Putamen (tissue), 1 donor: Measurements from ENCODE around the gene WDR46.

Source experiments
- DNase-seq: peaks from one replicate; pipeline ENCODE4 v3.0.0-alpha.2; 2016; ENCODE audit warnings: low spot score

Gene WDR46

DNA sequence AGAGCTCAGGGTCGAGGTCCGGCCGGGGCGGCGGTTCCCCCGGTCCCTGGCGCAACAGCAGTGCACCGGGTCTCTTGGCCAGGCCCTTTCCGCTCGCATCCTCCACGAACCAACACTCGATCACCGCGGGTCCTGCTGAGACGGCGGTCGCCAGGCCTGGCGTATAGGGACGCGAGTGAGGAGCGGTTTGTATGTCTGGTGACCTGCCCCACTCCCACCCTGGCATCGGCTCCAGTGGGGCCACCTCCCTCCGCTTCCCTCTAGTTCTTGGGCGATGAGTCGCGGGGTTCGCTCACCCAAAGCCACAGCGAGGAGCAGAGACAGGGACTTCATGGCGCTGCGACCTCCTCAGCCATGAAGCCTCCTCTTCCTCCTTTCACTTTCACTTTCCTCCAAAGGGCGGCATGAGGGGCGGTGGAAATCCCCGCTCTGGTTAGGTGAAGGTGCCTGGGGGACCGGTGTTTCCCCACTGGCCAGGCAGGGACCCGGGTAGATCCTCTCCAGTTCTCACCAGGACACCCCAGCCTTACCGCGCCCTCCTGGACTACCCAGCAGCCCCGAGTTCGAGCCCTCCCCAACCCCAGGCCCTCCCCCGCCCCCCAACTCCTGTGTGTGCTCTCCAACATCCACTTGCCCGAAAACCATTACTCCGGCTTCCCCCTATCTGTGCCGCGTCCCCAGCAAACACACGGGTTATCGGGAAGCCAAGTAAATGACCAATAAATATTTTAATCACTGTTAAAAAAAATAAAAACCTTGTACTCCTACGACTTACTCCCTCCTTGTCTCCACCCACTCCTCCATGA lies 24.9 kb upstream of the WDR46 start, which contains the start of gene TAPBP:
Gene TAPBP, minus strand, starts transcription at position 370 of the 806 bp plus-strand sequence. Its CDS starts 37 bp downstream, at position 333.
- no peak for DNase-seq

DNA sequence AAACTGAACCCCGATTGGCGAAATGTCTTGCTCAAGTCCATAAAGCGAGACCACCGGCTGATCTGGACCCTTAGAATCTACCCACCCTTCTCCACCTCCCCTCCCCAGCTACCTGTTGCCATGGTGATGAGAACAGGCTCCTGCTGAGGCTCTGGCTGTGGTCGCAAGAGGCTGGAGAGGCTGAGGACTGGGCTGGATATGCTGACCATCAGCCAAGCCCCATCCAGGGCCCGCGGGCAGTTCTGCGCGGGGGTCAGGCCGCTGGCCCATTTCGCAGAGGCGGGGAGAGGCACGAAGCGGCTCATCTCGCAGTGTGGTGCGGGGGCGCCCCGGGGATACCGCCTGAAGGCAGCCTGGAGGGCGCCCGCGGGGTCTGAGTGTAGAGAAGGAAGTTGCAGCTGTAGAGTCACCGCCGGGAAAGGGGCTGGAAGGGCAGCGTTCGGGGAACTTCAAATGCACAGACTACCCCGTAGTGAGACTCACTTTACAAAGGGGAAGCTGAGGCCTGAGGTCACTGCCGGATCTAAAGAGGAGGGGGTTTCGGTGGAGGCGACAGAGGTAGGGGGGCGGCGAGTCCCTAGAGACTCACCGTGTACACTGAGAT lies 24.2 kb upstream of the WDR46 start:
- no peak for DNase-seq

DNA sequence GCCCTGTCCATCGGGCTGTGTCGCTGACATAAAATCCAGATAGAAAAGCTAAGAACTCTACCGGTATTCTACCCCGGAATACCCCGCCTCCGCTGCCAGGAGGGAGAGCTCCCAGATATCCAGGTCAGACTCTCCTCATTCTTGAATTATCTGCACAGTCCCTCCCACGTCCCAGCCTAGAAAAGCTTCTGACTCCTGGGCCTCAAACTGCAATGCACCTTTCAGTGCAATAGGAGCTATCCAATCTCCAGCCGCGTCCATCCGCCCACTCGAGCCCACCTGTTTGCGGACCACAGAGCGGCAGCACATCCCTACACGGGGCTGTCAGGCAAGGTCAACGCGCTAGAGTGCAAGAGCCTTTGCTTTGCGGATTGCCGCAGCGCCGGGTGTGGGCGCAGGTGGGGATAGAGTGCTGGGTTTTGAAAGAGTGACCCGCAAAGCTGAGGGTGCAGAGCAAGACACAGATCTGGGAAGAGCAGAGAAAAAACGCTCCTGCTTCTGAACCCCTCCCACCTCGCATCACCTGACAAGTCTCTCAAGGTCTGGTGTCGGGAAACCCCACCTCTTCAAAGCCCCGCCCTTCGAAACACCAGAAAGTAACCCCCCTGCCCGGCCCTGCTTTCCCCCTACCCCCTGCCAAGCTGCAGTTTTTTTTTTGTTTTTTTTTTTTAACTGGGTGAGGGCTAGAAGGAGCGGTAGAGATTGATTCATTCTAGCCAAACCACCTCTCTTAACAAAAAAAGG lies 23.5 kb upstream of the WDR46 start:
- DNase-seq = peak; percentile 79

DNA sequence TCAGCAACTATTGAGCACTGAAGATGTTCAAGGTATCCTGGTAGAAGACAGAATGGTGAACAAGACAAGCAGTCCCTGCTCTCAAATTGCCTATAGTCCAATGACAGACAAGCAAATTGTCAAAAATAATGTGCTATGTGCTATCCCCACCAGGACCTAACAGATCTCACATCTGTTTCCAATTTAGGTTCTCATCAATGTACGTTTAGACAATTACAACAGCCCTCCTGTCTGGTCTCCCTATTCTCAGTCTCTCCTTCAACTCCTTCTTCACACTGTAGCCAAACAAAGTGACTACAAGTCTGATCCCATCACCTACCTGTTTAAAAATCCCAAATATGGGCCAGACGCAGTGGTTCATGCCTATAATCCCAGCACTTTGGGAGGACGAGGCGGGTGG lies 17.3 kb upstream of the WDR46 start:
- no peak for DNase-seq

DNA sequence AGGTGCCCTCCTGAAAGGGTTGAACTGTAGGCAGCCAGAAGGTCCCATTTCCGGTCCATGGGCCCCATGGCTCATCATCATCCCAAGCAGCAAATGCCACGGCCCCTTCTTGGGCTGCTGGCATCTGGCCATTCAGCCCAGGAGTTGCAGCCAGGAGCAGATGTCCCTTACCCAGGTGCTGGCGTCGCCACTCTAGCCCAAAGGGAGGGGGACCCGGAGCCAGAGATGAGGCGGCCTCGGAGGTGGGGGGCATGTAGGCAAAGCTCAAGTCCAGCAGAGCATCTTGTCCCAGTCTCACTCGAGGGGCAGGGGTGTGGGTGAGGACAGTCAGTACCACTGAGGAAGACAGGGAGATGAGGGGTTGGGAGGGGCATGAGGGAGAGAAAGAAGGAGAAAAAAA lies 16.0 kb upstream of the WDR46 start:
- no peak for DNase-seq

DNA sequence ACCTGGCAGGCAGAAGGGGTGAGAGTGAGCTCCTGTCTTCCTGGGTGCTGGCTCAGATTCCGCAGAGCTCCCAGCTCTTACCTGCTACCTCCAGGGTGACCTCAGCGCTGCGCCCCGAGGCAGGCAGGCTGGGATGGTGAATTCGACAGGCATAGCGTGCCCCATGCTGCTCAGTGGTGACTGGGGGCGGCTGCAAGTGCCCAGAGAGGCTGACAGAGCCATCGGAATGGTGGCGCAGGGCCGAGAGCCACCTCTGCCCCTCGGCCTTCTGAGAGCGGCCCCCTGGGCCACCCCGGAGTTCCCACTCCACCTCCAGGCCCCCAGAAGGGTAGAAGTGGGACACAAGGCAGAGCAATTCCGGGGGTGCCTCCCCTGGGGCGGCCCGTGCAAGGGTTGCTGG lies 15.2 kb upstream of the WDR46 start:
- DNase-seq = no peak

DNA sequence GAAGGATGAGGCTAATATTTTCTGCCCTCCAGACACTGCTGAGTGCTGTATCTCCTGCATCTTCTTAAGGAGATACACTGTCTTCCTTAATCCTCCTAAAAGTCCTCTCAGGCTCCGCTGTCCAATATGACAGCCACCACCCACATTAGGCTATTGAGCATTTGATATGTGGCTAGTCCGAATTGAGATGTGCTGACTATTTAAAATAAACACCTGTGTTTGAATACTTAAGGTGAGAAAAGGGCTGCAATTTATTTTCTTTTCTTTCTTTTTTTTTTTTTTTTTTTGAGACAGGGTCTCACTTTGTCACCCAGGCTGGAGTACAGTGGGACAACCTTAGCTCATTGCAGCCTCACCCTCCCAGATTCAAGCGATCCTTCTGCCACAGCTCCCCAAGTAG lies 12.8 kb upstream of the WDR46 start:
- DNase-seq = no peak

DNA sequence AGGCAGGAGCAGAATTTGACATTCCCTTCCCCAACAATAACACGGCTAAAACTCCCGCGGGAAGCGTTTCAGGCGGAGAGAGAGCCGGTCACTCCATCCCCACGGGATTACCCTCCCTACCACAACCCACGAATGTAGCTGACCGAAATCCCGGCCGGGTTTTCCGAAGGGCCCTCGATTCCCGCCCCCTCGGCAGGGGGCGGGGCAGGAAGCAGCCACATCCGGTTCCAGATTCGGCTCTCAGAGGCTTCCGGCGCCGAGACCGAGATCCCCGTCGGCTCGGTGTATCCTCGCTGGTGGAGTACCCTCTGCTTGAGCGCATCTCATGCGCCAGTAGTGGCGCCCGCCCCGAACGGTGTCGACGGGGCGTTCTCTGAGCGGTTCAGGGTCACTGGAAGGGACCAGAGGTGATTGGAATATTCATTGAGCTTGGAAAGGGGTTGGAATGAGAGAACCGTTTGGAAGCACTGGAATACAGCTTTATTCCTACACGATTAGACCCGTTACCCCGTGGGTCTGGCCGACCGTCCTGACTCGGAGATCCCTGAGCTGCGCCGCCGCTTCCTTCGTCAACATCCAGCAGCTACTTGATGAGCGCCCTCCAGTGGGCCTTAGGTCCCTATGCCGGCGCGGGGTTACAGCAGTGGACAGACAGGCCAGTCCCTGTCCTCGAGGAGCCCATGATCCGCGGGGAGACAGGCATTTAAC lies 10.4 kb upstream of the WDR46 start:
- DNase-seq = peak; percentile 93

DNA sequence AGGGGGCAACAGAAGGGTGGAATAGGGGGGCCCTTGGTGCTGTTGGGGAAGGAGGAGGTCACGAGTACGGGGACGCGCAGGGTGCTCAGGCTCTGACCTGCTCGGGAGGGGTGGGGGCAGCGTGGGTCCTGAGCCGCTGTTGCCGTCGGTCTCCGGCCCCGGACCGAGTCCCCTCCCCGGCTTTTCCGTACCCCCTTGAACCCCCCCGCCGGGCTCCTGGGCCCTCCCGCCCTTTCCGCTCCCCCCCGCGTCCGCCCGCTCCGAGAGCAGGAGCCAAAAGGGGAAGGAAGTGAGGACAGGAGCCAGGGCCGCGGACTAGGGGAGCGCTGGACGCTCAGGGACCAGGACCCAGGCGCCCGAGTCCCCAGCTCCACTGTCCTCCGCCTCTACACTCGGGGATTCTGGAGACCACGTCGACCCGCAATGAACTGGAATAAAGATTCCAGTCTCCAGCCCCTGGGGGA lies 9.8 kb upstream of the WDR46 start, which contains the start of gene RGL2:
Gene RGL2, minus strand, starts transcription at position 170 of the 464 bp plus-strand sequence. CDS start 332 bp downstream, outside the sequence.
- DNase-seq = peak; percentile 83

DNA sequence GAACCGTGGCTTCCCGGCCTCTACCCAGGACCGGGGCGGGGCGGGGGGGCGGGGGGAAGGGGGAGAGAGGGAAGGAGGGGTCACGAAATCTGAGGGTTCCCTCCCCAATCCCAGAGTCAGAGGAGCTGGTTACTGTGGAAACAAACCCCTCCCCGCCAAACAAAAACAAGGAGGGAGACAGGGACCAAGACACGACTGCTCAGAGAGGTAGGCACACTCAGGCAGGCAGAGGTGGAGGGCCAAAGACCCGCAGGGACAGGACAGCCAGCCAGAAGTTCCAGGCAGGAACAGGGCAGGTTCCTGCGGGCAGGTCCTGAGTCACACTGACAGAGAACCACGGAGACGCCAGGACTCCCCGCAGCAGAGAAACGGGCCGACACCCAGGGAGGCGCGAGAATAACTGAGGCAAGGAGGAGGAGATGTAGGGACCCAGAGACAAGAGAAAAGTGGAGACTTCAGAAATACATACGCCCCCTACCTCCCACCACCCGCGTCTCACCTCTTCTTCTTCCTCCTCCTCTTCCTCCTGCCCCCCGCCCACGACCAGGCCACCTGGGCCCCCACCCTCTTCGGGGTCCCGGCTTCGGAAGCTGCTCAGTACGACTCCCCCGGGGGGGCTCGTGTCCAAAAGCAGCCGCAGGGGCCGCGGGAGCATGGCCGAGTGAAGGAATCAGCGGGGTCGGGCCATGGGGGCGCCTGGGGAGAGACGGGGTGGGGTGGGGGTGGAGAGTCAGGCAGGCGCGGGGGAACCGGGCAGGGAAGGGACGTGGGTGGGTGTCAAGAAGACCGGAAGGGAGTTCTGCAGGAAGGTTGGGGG lies 9.1 kb upstream of the WDR46 start:
- no peak for DNase-seq

DNA sequence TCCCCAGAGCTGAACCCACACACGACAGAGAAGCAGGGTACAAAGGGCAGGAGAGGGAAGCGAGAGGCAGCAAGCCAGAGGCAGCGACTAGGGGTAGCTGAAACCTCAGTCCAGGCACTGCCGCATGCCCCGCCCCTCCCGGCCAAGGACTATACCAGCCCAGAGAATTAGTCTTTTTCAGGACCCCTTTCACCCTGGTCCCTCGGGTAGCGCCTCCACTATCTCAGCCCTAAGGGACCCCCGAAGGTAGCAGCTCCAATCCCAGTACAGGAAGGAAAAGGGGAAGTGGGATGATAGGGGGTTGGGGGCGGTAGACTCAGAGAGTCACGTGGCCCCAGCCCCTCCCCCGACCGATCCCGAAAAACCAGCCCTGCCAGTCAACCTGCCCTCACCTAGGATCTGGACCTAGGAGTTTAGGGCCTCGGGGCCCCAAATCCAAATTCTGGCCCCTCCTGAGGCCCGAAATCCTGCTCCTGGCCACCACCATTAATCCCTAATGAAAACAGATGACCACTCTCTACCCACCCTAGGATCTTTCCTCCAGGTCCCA lies 8.4 kb upstream of the WDR46 start:
- no peak for DNase-seq

DNA sequence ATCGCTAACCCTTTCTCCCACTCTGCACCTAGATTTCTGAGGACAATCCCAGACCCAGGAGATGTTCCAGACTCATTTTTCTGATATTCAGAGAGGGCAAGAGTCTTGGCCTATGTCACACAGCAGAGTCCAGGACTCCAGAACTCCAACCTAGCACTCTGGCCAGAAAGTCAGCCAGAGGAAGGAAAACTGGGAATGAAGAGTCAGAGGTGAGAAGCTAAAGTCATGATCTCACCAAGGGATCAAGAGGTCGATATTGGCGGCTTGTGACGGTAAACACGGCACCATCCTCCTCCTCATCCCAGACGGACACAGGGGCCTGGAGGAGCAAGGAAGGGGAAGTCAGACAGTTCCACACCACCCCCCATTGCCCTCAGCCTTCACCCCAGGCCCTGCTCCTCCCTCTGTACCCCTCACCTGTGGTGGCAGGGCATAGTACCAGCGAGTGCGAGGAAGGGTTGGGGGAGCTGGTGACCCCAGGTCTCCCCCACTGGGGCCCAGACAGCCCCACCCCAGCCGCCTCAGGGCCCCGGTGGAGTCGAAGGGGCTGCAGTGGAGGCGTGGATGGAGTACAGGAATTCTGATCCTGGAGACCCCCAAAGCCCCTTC lies 7.9 kb upstream of the WDR46 start:
- no peak for DNase-seq

DNA sequence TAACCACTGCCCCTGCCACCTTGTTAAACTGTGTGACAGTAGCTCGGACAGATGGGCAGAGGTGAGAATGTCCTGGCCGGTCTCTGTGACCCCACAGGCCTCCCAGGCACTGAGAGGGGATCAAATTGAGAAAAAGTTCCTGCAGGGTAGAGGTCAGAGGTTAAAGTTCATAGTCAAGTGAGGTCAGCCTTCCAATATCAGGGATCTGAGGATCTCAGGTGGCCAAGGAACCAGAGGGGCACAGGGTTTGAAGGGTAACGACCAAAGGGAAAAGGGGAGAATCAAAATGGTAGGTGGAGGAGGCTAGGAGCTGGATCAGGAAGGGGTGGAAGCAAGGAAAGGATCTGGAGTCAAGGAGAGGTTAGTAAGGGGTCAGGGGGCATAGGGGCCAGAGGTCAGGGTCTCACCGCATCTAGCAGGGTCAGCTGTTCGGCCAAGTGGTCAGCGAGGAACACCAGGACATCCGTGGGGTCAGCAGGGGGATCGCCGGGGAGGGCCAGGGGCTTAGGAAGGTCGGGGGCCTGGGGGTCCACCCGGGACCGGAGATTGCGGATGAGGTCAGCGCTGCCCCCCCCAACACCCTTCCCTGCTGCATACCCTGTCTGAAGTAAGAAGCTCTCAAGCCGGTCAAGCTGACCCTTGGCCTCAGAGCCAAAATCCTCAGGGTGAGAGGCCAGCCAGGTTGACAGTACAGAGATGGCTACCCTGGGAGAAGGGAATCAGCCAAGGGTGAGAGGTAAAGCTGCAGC lies 6.8 kb upstream of the WDR46 start:
- no peak for DNase-seq

DNA sequence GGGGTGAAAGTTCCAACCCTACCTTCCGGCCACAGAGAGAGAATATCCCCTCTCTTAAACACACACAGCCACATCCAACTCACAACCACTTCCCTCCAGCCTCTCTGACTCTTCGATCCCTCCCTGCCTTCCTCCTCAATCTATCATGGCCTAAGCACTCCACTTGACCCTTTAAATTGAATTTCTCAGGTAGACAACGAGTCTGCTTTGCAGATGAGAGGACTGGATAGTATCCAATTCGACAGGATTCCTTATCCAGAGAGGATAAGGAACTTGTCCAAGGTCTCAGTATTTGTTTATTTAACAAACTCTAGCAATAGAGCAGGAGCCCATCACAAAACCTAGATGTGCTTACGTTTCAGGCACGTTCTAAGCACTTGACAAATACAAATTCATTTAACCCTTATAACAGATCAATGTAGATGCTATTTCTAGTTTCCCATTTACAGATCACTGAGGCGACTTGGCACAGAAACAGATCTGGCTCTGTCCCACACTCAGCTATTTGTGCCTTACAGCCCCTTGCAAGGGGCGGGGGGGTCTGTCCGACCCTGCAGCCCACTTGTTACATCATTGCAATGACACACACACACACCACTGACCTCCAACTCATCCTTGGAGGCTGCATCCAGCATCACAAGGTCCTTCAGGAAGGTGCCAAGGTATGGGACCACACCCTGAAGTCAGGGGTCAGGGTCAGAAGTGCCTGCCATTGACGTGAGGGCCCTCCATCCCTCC lies 5.2 kb upstream of the WDR46 start:
- no peak for DNase-seq

DNA sequence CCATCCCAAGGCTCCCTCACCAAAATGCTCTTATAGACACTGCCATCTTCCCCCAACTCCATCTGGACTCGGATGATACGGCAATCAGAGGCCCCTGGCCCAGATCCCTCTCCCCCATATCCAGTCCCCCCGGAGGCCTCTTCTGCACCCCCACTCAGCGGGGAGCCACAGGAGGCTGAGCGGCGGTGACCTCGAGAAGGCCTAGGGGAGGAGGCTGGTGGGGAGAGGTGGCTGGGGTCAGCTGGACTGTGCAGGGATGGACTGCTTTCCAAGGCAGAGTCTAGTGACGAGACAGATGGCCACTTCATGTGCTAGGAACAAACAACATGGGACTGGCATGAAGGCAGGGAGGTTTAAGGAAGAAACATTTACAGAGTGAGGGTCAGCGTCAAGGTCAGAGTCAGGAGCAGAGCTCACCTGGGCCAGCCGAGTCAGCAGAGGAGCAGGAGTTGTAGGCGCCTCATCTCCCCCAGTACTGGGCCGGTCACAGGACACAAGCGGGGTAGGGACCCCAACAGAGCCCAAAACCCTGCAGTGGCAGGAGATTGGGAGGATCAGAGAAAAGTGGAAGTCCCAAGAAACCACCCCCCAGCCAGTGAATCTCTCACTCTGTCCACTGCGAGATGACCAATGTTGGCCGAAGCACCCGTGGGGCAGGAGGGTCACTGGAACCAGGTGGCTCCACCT lies 4.1 kb upstream of the WDR46 start:
- no peak for DNase-seq

DNA sequence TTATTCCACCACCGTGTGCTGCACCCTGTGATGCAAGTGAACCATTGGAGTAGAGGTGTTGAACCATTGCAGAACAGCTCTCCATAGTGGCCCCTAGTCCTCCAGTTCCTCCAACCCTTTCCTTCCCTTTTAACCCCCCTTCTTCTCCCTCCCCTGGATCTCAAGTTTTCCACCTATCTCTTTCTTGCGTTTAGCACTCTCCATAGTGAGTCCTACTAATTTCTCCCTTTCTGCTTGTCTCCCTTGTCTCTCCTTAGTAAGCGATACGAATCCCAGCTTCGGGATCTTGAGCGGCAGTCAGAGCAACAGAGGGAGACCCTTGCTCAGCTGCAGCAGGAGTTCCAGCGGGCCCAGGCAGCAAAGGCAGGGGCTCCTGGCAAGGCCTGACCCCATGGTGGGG lies 1.4 kb upstream of the WDR46 start:
- DNase-seq = no peak

DNA sequence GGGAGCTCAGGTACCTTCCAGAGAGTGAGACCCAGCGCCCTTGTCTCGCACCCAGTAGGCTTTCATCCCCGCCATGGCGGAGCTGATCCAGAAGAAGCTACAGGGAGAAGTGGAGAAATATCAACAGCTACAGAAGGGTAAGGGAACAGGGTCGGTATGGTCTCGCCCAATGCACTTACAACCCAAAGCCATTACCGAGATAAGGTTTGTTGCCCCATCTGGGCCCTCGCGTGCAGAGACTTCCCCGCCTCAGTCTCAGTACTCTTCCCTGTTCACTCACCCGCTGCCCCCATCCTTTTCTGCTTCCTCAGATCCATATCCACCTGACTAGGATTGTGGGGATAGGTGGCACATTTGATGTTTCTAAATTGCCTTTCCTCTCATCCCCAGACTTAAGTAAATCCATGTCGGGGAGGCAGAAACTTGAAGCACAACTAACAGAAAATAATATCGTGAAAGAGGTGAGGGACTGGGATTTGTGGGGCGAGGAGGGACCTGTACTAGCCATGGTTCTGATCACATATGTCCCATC lies 811 bp upstream of the WDR46 start:
- DNase-seq = no peak
